ENCODE measurements around the gene PTPN9. TPM values are rescaled to one million over a fixed set of nuclear protein-coding genes. Genes with fewer than 3 reads are reported as not detected.

Gene PTPN9
- total and polyA plus RNA-seq, 2 of the 13 experiments (the other 11 are each of a cell fraction or from before 2014, with no cell fraction given): 16.6 to 19.9 TPM

GRCh38 chr15:75578948-75579920 lies at the start of gene PTPN9 (continued):
- 0 out of 2 replicates have a peak, but pooled peaks have one; percentile 12 for TF ChIP-seq ZBTB33 (CRISPR knock-in tag; IDR thresholded peaks at IDR 0.05)
- TF ChIP-seq, protein P1, sequence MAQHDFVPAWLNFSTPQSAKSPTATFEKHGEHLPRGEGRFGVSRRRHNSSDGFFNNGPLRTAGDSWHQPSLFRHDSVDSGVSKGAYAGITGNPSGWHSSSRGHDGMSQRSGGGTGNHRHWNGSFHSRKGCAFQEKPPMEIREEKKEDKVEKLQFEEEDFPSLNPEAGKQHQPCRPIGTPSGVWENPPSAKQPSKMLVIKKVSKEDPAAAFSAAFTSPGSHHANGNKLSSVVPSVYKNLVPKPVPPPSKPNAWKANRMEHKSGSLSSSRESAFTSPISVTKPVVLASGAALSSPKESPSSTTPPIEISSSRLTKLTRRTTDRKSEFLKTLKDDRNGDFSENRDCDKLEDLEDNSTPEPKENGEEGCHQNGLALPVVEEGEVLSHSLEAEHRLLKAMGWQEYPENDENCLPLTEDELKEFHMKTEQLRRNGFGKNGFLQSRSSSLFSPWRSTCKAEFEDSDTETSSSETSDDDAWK (CRISPR knock-in tag; IDR thresholded peaks at IDR 0.05): no peak
- TF ChIP-seq, protein P2, sequence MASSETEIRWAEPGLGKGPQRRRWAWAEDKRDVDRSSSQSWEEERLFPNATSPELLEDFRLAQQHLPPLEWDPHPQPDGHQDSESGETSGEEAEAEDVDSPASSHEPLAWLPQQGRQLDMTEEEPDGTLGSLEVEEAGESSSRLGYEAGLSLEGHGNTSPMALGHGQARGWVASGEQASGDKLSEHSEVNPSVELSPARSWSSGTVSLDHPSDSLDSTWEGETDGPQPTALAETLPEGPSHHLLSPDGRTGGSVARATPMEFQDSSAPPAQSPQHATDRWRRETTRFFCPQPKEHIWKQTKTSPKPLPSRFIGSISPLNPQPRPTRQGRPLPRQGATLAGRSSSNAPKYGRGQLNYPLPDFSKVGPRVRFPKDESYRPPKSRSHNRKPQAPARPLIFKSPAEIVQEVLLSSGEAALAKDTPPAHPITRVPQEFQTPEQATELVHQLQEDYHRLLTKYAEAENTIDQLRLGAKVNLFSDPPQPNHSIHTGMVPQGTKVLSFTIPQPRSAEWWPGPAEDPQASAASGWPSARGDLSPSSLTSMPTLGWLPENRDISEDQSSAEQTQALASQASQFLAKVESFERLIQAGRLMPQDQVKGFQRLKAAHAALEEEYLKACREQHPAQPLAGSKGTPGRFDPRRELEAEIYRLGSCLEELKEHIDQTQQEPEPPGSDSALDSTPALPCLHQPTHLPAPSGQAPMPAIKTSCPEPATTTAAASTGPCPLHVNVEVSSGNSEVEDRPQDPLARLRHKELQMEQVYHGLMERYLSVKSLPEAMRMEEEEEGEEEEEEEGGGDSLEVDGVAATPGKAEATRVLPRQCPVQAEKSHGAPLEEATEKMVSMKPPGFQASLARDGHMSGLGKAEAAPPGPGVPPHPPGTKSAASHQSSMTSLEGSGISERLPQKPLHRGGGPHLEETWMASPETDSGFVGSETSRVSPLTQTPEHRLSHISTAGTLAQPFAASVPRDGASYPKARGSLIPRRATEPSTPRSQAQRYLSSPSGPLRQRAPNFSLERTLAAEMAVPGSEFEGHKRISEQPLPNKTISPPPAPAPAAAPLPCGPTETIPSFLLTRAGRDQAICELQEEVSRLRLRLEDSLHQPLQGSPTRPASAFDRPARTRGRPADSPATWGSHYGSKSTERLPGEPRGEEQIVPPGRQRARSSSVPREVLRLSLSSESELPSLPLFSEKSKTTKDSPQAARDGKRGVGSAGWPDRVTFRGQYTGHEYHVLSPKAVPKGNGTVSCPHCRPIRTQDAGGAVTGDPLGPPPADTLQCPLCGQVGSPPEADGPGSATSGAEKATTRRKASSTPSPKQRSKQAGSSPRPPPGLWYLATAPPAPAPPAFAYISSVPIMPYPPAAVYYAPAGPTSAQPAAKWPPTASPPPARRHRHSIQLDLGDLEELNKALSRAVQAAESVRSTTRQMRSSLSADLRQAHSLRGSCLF (CRISPR knock-in tag; IDR thresholded peaks at IDR 0.05; ENCODE audit: borderline replicate concordance): no peak
- no peak for TF ChIP-seq SOX5 (CRISPR knock-in tag; IDR thresholded peaks at IDR 0.05; ENCODE audit: borderline replicate concordance)
- TF ChIP-seq IRF1 (CRISPR knock-in tag; IDR thresholded peaks at IDR 0.05; ENCODE audit: low read depth): no peak
- no peak for TF ChIP-seq MAFG (CRISPR knock-in tag; IDR thresholded peaks at IDR 0.05)
- peak; percentile 27; the same call in 1 of the 2 replicates for TF ChIP-seq ZNF691 (CRISPR knock-in tag; IDR thresholded peaks at IDR 0.05; ENCODE audit: borderline replicate concordance, low read depth)
- no peak for TF ChIP-seq ZNF7 (CRISPR knock-in tag; IDR thresholded peaks at IDR 0.05)
- TF ChIP-seq ZNF333 (CRISPR knock-in tag; IDR thresholded peaks at IDR 0.05; ENCODE audit: borderline replicate concordance): no peak
- 0 out of 2 replicates have a peak, but pooled peaks have one; percentile 11 for TF ChIP-seq FOXK1 (CRISPR knock-in tag; IDR thresholded peaks at IDR 0.05; ENCODE audit: borderline replicate concordance, low read depth)
- no peak for TF ChIP-seq ZNF274 (CRISPR knock-in tag; IDR thresholded peaks at IDR 0.05)
- peak in 1 of 2 experiments; percentile 28; a peak in 2 of 4 replicates for TF ChIP-seq POLR2A (IDR thresholded peaks at IDR 0.05; ENCODE audit: insufficient read depth in 1 of 2, low read depth in 2 of 2, low read length in 2 of 2)
- TF ChIP-seq AGO1 (IDR thresholded peaks at IDR 0.05; ENCODE audit: low read depth, low read length, poor library complexity, severe bottlenecking): no peak

Measured in HepG2 (cell line).